ENCODE data around the gene PTRH2.
"Not testable (repeated sequence)": the region's sequence is repeated elsewhere in the genome, so short reads cannot be mapped to it uniquely, and the experiment has no call there.

Gene PTRH2

DNA sequence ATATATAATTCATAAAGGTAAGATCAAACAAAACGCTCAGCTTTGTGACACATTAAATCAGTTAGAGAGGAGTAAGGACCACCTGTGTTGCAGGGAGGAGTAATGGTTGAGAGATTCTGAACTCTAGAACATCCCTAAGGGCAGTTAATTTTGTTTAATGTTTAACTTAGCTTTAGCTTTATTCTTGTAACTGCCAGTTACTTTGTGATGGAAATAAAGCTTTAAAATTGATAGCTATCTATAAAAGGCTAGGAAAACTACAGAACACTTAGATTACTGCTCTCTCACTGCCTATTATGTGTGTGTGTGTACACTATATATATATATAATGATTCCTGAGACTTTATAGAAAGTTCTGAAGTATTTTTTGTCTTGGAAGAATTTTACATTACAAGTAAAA, 37.8 kb downstream of the PTRH2 start:
- ATAC-seq (ENCODE audit: insufficient read depth, low read depth) (no peak), DNase-seq (no peak)
- H3K4me3 ChIP-seq (ENCODE audit: low read depth in 1 of 2, low read length in 2 of 2) = no peak overlapping the region
- peaks cover 96% of the 10 kb centered on the region for H3K36me3 ChIP-seq (ENCODE audit: insufficient read depth, low read length)
- no peak overlapping the region for H3K27ac ChIP-seq (ENCODE audit: low read length)
- no peaks in the 10 kb centered on the region for H3K9me3 ChIP-seq (ENCODE audit: insufficient read depth, low read length, severe bottlenecking)
- no peaks in the 10 kb centered on the region for H3K4me1 ChIP-seq (ENCODE audit: insufficient read depth, low read length)
- H4K20me1 ChIP-seq (ENCODE audit: insufficient read depth, low read length) = no peaks in the 10 kb centered on the region; the same call in 1 of the 2 replicates
- no peak overlapping the region for H3K9ac ChIP-seq (ENCODE audit: low read depth, low read length)
- no peak overlapping the region for H3K4me2 ChIP-seq (ENCODE audit: insufficient read depth, low read length)
- H2AFZ ChIP-seq (ENCODE audit: low read depth, low read length) = no peak overlapping the region
- TF ChIP-seq EZH2 (IDR thresholded peaks at IDR 0.05; ENCODE audit: borderline replicate concordance, low read depth, low read length, severe bottlenecking) = no peak
- TF ChIP-seq, protein P1, sequence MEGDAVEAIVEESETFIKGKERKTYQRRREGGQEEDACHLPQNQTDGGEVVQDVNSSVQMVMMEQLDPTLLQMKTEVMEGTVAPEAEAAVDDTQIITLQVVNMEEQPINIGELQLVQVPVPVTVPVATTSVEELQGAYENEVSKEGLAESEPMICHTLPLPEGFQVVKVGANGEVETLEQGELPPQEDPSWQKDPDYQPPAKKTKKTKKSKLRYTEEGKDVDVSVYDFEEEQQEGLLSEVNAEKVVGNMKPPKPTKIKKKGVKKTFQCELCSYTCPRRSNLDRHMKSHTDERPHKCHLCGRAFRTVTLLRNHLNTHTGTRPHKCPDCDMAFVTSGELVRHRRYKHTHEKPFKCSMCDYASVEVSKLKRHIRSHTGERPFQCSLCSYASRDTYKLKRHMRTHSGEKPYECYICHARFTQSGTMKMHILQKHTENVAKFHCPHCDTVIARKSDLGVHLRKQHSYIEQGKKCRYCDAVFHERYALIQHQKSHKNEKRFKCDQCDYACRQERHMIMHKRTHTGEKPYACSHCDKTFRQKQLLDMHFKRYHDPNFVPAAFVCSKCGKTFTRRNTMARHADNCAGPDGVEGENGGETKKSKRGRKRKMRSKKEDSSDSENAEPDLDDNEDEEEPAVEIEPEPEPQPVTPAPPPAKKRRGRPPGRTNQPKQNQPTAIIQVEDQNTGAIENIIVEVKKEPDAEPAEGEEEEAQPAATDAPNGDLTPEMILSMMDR (IDR thresholded peaks at IDR 0.05; ENCODE audit: borderline replicate concordance, extremely low read depth, low read length, poor library complexity, severe bottlenecking) = no peak
- H3K27me3 ChIP-seq (ENCODE audit: insufficient read depth, low read length, poor library complexity) = no peaks in the 10 kb centered on the region
- H3K79me2 ChIP-seq (ENCODE audit: insufficient read depth, low read length) = peaks cover 14% of the 10 kb centered on the region; the same call in 1 of the 2 replicates

DNA sequence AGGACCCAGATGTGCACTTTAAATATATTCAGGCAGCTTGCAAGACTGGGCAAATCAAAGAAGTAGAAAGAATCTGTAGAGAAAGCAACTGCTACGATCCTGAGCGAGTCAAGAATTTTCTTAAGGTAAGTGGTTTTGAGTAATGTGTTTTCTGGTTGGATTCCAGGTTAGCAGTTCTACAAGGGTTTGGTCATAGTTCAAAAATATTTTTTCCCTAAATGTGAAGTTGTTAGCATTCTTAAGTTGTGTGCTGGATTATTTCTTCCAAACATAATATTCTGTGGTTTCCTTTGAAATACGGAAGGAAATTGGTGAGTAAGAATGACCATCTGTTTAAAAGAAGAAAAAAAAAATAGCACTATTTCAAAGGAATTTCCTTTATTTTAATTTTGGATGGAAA, 38.4 kb downstream of the PTRH2 start:
- Histone ChIP-seq H3K27me3 (ENCODE audit: insufficient read depth, low read length, poor library complexity) (no peaks in the 10 kb centered on the region), H3K4me1 (ENCODE audit: insufficient read depth, low read length) (no peaks in the 10 kb centered on the region), H4K20me1 (ENCODE audit: insufficient read depth, low read length) (no peaks in the 10 kb centered on the region; the same call in 1 of the 2 replicates), H3K36me3 (ENCODE audit: insufficient read depth, low read length) (peaks cover 96% of the 10 kb centered on the region), H3K4me3 (ENCODE audit: low read depth in 1 of 2, low read length in 2 of 2) (no peak overlapping the region), H3K4me2 (ENCODE audit: insufficient read depth, low read length) (no peak overlapping the region), H3K79me2 (ENCODE audit: insufficient read depth, low read length) (peaks cover 14% of the 10 kb centered on the region; the same call in 1 of the 2 replicates), H3K9ac (ENCODE audit: low read depth, low read length) (no peak overlapping the region), H3K9me3 (ENCODE audit: insufficient read depth, low read length, severe bottlenecking) (no peaks in the 10 kb centered on the region), H3K27ac (ENCODE audit: low read length) (no peak overlapping the region), H2AFZ (ENCODE audit: low read depth, low read length) (no peak overlapping the region)
- ATAC-seq (ENCODE audit: insufficient read depth, low read depth) (no peak), DNase-seq (no peak)
- no peak for TF ChIP-seq EZH2 (IDR thresholded peaks at IDR 0.05; ENCODE audit: borderline replicate concordance, low read depth, low read length, severe bottlenecking)

GRCh38 chr17:59666235-59666634, 41.0 kb downstream of the PTRH2 start:
- DNase-seq (no peak), ATAC-seq (ENCODE audit: insufficient read depth, low read depth) (no peak)
- Histone ChIP-seq H4K20me1 (ENCODE audit: insufficient read depth, low read length) (no peaks in the 10 kb centered on the region), H2AFZ (ENCODE audit: low read depth, low read length) (no peak overlapping the region), H3K9me3 (ENCODE audit: insufficient read depth, low read length, severe bottlenecking) (no peaks in the 10 kb centered on the region), H3K27me3 (ENCODE audit: insufficient read depth, low read length, poor library complexity) (no peaks in the 10 kb centered on the region), H3K27ac (ENCODE audit: low read length) (no peak overlapping the region), H3K4me1 (ENCODE audit: insufficient read depth, low read length) (no peaks in the 10 kb centered on the region), H3K36me3 (ENCODE audit: insufficient read depth, low read length) (peaks cover 98% of the 10 kb centered on the region), H3K9ac (ENCODE audit: low read depth, low read length) (no peak overlapping the region), H3K79me2 (ENCODE audit: insufficient read depth, low read length) (peaks cover 12% of the 10 kb centered on the region; the same call in 1 of the 2 replicates), H3K4me2 (ENCODE audit: insufficient read depth, low read length) (no peak overlapping the region), H3K4me3 (ENCODE audit: low read depth in 1 of 2, low read length in 2 of 2) (no peak overlapping the region)
- TF ChIP-seq, protein P1 (IDR thresholded peaks at IDR 0.05; ENCODE audit: borderline replicate concordance, extremely low read depth, low read length, poor library complexity, severe bottlenecking) = no peak
- TF ChIP-seq EZH2 (IDR thresholded peaks at IDR 0.05; ENCODE audit: borderline replicate concordance, low read depth, low read length, severe bottlenecking) = no peak

DNA sequence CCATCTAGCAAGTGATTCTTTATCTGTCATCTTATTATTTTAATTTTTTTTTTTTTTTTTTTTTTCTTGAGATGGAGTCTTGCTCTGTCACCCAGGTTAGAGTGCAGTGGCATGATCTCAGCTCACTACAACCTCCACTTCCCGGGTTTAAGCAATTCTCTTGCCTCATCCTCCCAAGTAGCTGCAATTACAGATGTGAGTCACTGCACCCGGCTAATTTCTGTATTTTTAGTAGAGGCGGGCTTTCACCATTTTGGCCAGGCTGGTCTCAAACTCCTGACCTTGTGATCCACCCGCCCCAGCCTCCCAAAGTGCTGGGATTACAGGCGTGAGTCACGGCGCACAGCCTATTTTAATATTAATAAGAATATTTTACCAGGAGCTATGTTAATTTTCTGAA, 50.6 kb downstream of the PTRH2 start:
- H3K9me3 ChIP-seq (ENCODE audit: insufficient read depth, low read length, severe bottlenecking); H2AFZ ChIP-seq (ENCODE audit: low read depth, low read length); ATAC-seq (ENCODE audit: insufficient read depth, low read depth); H3K4me2 ChIP-seq (ENCODE audit: insufficient read depth, low read length); DNase-seq; H3K9ac ChIP-seq (ENCODE audit: low read depth, low read length); H3K27me3 ChIP-seq (ENCODE audit: insufficient read depth, low read length, poor library complexity); H3K4me1 ChIP-seq (ENCODE audit: insufficient read depth, low read length); H4K20me1 ChIP-seq (ENCODE audit: insufficient read depth, low read length); H3K27ac ChIP-seq (ENCODE audit: low read length); H3K4me3 ChIP-seq (ENCODE audit: low read depth in 1 of 2, low read length in 2 of 2): not testable (repeated sequence)
- peaks cover 13% of the 10 kb centered on the region; the same call in 1 of the 2 replicates for H3K79me2 ChIP-seq (ENCODE audit: insufficient read depth, low read length)
- peaks cover 92% of the 10 kb centered on the region for H3K36me3 ChIP-seq (ENCODE audit: insufficient read depth, low read length)

All from DND-41 (cell line).